HG03159 (cell line): ENCODE results near the gene FNDC3B.

ENCODE experiments used
- ATAC-seq: cut with Tn5 transposase; IDR thresholded peaks from one replicate; pipeline ENCODE4 v1.9.1; 2021; ENCODE audit warnings: mild to moderate bottlenecking, moderate library complexity; ENCODE audit not compliant: unreplicated experiment

Gene FNDC3B

GRCh38 chr3:172184106-172184822 lies 144.9 kb downstream of the FNDC3B start:
- no peak for ATAC-seq

GRCh38 chr3:172185907-172186306 lies 146.5 kb downstream of the FNDC3B start:
- ATAC-seq, result no peak

- ATAC-seq, result no peak
These were observed 147.2 kb downstream of the FNDC3B start for GRCh38 chr3:172186607-172187006.

- ATAC-seq, result no peak
These were observed 148.1 kb downstream of the FNDC3B start for GRCh38 chr3:172187511-172187910.

GRCh38 chr3:172188511-172188910 lies 149.1 kb downstream of the FNDC3B start:
- ATAC-seq, result no peak

- no peak for ATAC-seq
These were observed 149.8 kb downstream of the FNDC3B start for GRCh38 chr3:172189213-172189612.

- no peak for ATAC-seq
These were observed 150.7 kb downstream of the FNDC3B start for GRCh38 chr3:172189987-172190603.

GRCh38 chr3:172190980-172191379 lies 151.6 kb downstream of the FNDC3B start:
- no peak for ATAC-seq

GRCh38 chr3:172191629-172192028 lies 152.3 kb downstream of the FNDC3B start:
- no peak for ATAC-seq

- ATAC-seq, result no peak
These were observed 153.5 kb downstream of the FNDC3B start for GRCh38 chr3:172192830-172193415.

GRCh38 chr3:172193436-172193835 lies 154.1 kb downstream of the FNDC3B start:
- no peak for ATAC-seq

- ATAC-seq, result no peak
These were observed 155.5 kb downstream of the FNDC3B start for GRCh38 chr3:172194702-172195406.

- no peak for ATAC-seq
These were observed 156.0 kb downstream of the FNDC3B start for GRCh38 chr3:172195407-172195754.

GRCh38 chr3:172197344-172197743 lies 158.0 kb downstream of the FNDC3B start:
- ATAC-seq, result no peak

- no peak for ATAC-seq
These were observed 159.1 kb downstream of the FNDC3B start for GRCh38 chr3:172198428-172198827.

- no peak for ATAC-seq
These were observed 160.5 kb downstream of the FNDC3B start for GRCh38 chr3:172199850-172200369.

GRCh38 chr3:172201136-172201869 lies 161.9 kb downstream of the FNDC3B start:
- ATAC-seq, result no peak

- no peak for ATAC-seq
These were observed 162.5 kb downstream of the FNDC3B start for GRCh38 chr3:172201870-172202236.

GRCh38 chr3:172202797-172203196 lies 163.4 kb downstream of the FNDC3B start:
- ATAC-seq, result no peak

GRCh38 chr3:172203522-172204258 lies 164.3 kb downstream of the FNDC3B start:
- no peak for ATAC-seq
